ENCODE data around the gene LRIG3.
"Not testable (repeated sequence)": the region's sequence is repeated elsewhere in the genome, so short reads cannot be mapped to it uniquely, and the experiment has no call there.

LRIG3 gene

DNA sequence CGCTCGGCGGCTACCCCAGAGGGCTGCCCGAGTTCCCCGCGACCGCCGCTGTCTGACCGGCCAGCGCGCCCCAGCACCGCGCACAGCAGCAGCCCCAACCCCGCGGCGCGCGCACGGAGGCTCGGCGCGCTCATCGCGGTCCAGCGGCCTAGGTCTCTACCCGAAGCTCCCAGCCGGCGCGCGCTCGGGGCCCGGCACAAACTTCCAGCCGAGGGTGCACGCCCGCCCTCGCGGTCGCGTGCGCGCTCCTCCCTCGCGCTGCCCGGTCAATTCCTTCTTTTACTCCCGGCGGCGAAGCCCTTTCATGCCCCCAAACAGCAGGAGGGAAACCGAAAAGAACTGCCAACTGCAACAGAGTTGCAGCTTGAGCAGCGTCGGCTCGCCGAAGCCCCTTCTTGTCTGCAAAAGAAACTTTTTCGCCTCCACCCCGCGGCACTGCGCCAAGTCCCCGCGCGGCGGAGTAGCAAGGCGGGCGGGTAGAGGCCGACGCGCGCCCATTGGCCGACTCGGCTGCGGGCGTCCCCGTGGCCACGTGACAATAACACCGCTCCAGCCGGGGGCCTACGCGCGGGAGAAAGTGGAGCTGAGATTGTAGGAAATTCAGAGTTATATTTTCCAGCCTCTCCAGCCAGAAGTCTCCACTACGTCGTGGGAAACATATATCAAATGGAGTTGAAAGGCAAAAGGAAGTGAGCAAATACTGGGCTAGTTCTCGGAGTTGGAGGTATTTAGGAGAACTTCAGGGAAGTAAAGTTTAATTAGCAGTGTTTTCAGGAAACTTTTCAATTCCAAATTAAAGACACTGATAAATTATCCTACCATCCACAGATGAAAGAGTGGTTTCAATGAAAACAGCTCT lies at the start of gene LRIG3:
Gene LRIG3 (minus strand): TSS at position 403 of the 859 bp plus-strand sequence. CDS start 269 bp downstream, at position 134.
- DNase-seq = peak in 13 of 14 donors; percentile 22 to 94 (median 71)

- DNase-seq = no peak
Measured at GRCh38 chr12:58969237-58969636, 48.9 kb upstream of the LRIG3 start.

DNA sequence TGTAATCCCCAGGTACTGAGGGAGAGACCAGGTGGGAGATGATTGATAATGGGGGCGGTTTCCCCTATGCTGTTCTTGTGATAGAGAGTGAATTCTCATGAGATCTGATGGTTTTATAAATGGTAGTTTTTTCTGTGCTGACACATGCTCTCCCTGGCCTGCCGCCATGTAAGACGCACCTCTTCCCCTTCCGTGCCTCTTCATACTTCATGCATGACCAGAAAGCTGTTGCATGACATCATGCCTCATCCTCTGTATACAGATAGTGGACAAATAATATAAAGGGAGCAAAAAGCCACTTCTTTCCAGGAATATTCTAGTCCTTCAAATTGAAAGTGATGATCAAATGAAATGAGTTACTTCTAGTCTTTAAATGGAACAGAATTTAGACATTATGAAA lies 47.3 kb upstream of the LRIG3 start:
- DNase-seq = no peak

- no peak for DNase-seq
Measured at GRCh38 chr12:58966939-58967338, 46.6 kb upstream of the LRIG3 start.

- DNase-seq = no peak
Measured at GRCh38 chr12:58965568-58965967, 45.3 kb upstream of the LRIG3 start.

- no peak for DNase-seq
Measured at GRCh38 chr12:58963844-58964243, 43.5 kb upstream of the LRIG3 start.

DNA sequence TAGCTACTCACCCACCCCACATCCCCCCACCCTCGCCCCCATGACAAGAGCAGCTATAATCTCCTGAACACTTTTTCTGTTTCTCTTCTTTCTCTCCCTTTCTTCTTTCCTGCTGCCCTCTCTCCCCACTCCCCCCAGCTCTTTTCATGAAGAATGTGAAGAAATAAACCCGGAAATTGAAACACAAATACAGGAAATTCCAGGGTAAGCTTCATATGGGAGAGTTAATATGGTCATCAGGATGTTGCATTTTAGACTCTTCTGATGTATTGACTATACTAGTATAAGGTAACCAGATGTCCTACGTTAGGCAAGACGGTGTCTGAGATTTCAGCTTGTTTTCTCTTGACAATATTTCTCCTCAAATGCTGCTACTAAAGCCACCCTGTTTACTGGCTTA lies 41.6 kb upstream of the LRIG3 start:
- DNase-seq = no peak

DNA sequence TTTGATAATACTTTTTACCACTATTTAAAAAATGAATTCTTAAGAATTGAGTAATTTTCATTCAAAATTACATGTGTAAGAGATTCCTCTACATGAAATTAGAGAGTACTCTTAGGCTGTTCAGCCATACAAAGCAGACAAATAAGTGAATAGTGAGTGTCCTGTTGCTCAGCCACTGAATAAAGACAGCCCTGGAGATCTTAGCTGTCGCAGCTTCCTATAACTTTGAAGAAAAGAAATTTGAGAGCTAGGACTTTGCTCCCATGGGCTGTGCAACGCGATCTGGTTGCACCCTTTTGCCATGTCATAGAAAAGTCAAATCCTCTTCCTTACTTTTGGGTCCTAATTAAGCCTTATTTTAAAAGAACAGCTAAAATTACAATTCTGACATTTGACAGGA lies 40.9 kb upstream of the LRIG3 start:
- DNase-seq = no peak

DNA sequence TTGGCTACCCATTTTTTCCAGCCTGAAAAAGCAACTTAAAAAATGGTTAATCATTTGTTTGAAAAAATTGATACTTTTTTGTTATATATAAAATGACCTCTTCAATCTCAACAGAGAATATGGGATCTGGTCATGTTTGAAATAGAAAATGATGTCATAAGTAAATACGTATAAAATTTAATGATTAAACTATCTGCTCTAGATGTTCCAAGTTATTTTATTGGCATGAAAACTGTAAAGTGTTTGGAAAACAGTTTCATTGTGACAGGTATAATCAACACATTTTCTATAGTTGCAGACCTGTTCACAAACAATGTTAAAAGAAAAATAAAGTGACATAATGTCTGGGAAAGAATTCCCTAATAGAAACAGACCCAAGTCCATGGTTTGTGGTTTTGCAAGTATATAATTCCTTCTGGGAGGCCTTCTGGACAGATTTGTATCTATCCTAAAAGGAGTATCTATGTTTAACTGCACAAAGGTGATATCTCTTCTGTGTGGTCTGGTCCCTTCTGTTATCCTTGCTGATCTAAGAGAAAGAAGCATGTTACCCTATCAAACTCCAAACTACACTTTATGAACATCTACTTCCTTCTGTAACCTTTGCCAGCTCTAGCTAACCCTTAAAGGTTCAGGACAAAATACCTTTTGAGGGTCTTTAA lies 39.5 kb upstream of the LRIG3 start:
- no peak for DNase-seq

DNA sequence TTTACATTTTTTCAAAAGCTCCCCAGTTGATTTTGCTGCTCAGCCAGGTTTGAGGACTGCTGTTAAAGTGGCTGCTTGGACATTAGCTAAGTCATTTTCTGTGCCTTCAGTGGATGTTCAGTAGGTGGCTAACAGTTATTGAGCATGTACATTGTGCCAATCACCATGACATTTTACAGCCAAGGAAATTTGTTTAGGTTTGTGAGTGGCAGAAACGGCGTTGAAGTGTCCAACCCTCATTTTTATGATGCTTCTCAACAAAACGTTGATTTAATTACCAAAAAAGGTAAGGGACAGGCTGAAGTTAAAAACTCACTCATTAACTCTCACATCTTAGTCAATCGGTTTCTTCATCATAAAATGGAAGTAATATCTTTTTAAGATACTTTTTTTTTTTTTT lies 37.0 kb upstream of the LRIG3 start:
- no peak for DNase-seq

DNA sequence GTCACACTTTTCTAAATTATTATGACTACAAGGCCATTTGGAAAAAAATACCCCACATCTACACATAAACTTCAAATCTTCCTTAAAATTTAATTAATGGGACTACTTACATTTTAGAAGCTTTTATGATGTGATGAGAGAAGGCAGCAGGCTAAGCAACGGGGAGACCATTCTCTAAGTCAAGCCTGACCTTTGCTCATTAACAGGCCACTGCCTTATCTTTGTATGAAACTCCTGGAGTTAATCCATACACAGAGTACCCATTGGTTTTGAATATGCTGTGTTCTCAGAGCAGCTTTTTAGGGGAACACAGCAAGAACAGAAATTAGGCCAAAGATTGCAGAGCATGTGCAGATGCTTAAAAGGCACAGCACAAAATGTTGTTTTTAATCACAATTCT lies 35.5 kb upstream of the LRIG3 start:
- no peak for DNase-seq

DNA sequence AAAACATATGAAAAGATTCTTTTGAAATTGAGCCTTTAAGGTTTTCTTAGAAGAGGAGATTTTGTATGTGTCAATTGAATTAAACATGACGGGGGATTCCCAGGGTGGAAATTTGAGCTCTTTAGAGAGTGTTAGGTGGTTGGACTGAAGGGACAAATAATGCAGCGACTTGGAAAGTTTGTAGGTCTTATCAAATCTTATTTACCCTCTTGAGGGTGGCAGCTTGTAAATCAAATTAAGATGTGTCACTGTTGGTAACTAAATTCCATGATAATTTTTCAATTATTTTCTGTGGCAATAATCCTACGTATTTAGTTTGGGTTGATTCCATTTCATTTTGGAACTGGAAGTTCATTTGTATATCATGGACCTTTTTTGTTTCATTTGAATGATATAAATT lies 33.7 kb upstream of the LRIG3 start:
- no peak for DNase-seq

- DNase-seq = no peak
Measured at GRCh38 chr12:58950739-58951100, 30.4 kb upstream of the LRIG3 start.

- DNase-seq = not testable (repeated sequence)
Measured at GRCh38 chr12:58949954-58950738, 29.8 kb upstream of the LRIG3 start.

GRCh38 chr12:58943079-58943478 lies 22.8 kb upstream of the LRIG3 start:
- DNase-seq = no peak

- no peak for DNase-seq
Measured at GRCh38 chr12:58942345-58942744, 22.0 kb upstream of the LRIG3 start.

GRCh38 chr12:58939399-58940100 lies 19.2 kb upstream of the LRIG3 start:
- DNase-seq = no peak

- DNase-seq = no peak
Measured at GRCh38 chr12:58938440-58938839, 18.1 kb upstream of the LRIG3 start.

GRCh38 chr12:58934528-58934927 lies 14.2 kb upstream of the LRIG3 start:
- DNase-seq = no peak

GRCh38 chr12:58932806-58933681 lies 12.7 kb upstream of the LRIG3 start:
- no peak for DNase-seq

DNA sequence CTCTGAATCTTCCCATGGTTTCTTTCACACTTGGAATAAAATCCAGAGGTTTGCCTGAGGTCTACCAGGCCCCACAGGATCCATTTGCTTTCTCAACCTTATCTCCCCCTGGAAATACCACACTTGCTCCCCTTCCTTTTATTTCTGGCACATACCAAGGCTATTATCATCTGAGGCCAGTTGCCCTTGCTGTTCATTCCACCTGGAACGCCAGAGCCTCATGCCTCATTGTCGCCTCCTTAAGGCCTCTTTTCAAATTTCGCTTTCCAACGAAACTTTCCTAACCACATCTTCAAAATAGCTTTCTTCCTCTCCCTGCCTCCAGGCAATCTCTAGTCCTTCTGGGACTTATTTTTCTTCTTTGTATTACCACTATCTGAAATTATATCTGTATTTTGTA lies 11.2 kb upstream of the LRIG3 start:
- no peak for DNase-seq
